GM19397 (cell line): ENCODE data around the gene ATXN1.

ENCODE experiments used
- ATAC-seq: cut with Tn5 transposase; IDR thresholded peaks from one replicate; pipeline ENCODE4 v1.9.1; 2021; ENCODE audit warnings: mild to moderate bottlenecking, moderate library complexity; ENCODE audit not compliant: unreplicated experiment

The ATXN1 gene

DNA sequence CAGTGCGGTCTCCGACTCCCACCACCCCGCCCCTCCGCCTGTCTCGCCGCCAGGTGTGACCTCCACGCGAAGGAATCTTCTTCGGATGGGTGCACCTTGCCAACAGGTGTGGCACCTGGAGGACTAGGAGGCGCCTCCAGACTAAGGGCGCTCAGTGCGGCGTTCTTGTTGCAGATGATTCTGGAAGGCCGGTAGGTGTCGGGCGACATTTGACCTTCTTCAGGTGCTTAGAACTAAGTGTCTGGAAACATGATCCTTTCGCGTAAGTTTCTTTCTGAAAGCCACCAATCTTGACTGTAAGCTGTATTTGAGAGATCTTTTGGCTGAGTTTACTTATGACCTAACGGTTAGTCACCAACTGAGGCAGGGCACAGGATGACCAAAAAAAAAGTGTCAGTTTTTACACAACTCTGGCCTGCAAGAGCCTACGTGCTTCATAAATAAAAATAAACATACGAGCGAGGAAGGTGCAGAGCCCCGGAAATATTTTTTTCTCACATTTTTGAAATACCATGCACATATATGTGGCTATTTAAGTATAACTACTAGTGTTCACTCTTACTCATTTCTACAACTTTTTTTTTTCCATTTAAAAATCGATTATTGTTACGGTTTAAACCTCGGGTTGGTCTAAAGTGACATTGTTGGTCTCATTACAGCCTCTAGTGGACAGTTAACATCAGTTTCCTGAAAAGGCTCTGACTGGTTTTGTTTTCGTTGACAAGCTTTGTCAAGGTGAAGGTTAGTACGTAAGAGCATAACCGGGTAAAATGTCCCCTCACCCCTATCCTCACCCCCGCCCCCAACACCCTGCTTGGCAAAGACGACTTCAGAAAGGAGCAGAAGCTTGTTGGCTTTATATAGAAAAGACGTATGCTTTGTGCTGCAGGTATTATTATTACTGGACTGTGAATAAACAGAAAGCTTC lies 1.6 kb upstream of the ATXN1 start:
- ATAC-seq = peak; percentile 2

DNA sequence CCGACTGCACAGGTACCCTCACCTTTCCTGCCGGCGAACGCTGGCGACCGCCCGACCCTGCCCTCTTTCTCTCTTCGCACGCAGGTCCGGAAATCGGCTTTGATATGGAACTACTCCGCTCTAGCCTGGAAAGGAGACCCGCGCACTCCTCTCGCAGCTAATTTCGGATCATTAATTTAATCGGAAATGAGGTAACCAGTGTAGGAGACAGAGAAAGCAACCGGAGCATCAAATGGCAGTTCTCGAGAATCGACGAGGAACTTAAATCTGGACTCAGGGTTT lies 949 bp upstream of the ATXN1 start:
- peak; percentile 0 for ATAC-seq

DNA sequence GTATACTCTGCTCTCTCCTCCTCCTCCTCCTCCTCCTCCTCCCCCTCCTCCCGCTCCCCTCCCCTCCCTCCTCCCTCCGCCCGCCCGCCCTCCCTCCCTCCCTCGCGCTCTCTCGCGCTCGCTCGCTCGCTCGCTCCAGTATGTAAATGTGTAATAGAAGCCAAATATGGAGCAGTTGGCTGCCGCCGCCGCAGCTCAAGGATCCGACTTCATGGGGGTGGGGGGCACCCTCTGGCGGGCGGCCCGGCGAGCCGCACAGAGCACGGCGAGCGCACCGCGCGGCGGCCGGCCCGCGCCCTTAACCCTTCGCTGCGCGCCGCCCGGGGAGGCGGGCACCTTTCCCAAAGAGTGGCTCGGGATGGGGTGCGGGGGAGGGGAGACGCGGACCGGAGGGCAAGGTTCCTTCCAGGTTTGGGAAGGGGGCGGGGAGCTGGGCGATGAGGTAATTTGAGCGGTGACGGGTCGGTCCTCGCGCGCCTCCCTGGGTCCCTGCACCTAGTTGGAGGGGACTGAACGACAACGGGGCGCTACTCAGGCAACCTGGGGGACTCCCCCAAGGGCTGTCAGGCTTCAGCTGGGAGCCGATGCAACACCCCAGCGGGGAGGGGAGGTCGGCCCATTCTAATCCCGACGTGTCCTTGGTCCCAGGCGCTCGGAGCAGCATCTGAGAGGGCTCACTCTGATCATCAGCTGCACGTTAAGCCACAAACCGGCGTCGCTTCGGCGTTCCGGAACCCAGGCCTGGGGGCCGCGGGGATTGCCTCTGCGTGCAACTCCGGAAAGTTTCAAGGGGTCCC lies 409 bp upstream of the ATXN1 start:
- ATAC-seq = peak; percentile 39

DNA sequence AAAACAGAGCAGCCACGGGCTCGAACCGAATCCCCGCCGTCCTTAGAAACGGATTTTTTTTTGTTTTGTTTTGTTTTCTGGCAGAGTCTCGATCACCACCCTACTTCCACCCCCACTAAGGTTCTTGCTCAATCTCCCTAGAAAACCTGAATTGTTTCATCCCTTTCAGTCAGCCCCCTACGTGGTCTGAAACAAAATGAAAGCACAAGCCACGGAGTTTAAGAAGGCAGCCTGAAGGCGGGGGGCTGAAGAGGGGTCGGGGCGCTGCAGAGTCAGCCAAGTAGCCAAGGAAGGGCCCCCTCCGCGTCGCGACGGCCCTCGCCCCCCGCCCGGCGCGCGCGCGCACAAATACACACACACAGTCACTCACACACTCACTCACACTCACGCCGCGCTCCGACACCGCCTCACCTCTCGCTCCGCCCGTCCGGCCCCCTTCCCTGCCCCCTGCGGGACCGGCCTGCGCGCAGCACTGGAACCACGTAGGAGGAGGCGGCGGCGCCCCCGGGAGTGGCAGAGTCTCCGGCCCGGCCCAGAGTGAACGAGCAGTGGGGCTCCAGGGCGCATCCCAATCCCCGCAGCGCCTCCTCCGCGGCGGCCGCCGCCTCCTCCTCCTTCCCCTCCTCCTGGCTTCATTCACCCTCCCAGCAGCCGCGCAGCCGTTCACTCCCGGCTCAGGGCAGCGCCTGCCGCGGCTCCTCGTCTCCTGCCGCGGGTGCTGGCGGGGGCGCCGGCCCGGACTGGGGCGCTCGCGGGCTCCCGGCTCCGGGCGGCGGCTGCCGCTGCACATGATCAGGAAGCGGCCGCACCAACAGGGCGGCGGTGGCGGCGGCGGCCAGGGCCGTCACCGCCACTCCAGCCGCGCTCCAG lies 1.4 kb downstream of the ATXN1 start:
- ATAC-seq = peak; percentile 41

DNA sequence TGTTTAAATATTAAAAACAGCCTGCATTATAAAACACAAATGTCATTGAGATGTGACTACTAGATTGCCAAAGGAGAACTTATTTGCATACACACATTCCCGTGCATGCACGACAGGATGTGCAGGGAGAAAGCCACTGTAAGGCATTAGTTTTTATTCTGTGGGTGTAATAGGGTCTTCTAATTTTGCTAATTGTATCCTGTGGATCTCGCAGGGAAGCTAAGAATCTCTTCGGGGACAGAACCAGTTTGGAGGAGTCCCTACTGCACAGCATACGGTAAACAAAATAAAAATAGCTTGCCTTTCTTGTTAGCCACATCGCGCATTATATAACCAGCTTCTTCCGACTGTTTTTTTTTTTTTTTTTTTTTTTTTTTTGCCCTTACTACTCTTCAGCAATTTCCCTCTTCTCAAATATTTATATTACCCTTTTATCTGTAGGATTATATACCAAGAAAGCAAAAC lies 2.0 kb downstream of the ATXN1 start:
- no peak for ATAC-seq

DNA sequence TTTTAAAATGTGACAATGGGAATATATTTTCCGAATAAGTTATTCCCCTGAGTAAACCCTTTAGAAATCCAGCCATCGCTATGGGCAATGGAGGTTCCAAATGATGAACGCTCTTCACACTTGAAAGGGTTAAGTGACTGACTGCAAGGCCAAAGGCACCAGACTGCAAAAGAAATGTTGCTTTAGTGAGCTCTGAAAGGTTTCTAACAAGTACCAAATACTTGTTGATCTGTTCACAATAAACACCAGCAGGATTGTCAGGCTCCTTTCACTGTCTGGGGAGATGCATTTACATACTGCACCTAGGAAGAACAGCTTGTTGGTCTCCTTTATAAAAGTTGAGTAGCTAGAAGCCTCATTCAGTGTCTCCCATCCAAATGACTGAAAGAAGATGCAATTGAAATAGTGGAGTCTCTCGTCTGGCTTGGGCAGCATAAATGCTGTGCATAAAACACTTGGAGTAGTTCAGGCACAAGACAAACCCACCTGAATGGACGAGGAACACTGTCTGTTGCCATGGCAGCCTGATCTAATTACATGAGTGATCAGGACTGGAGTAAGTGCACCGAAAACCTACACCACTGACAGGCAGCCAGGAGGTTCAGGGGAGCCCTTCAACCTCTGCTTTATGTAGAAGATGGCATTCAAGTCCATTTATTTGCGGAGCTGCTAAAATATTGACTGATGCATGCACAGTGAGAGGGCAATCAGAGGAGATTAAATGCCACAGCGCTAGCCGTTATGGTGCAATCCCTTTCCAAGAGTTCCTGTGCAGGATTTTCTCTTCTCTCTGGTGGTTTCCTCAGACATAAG lies 2.9 kb downstream of the ATXN1 start:
- no peak for ATAC-seq

DNA sequence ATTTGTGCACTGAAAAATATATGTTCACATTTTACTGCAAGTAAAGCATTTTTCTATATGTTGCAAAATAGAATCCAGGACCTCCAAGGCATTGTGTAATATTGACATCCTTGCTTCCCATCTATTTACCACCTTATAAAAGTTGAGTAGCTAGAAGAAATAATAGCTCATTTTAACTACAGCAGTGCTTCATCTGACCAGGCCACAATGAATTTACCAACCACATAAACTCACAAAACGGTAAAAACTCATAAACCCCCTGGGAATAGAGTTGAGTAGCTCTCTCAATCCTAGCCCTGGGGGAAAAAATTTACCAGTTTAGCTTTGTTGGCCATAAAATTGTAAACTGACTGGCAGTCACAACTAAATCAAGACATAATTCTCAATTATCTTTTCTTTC lies 3.9 kb downstream of the ATXN1 start:
- no peak for ATAC-seq

DNA sequence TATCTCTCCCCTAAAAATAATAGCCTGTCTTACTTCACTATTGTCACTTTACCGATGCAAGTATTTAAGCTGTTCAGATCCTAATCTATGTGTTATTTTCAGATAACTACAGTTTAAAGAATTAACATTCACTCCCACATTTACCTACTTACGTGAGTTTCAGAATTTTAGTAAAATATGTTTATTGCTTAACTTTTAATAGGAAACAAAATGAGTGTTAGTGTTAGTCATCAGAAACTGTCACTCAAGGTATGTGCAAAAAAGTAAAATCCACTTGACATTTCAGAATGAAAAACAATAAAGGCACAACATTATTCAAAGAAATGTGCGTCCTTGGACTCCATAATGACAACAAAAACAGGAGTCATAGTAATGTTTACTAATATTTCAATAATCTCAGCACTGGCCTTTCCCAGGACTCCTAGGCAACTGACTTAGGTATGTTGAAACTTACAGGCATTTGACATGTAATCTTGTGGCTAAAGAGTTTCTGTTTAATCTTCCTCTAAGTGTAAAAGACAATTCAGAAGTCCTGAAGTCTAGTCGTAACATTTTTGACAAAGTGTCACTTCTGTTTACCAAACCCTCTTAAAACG lies 4.5 kb downstream of the ATXN1 start:
- no peak for ATAC-seq

DNA sequence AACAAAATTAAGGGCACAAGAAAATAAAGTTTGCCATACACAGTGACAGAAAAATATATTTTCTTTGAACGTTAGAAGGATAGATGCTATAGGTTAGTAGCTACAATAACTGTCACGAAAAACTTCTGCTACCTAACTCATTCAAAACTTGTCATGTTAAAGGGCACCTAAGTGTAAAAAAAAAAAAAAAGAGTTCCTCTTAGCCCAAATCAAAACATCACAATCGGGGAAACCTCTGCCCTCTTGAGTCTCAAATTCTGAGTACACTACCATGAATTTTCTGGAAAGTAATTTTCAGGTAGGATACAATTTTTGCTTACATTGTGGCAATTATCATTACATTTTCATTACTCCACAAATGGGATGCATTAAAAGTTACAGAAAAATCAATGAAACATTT lies 5.7 kb downstream of the ATXN1 start:
- ATAC-seq = no peak

DNA sequence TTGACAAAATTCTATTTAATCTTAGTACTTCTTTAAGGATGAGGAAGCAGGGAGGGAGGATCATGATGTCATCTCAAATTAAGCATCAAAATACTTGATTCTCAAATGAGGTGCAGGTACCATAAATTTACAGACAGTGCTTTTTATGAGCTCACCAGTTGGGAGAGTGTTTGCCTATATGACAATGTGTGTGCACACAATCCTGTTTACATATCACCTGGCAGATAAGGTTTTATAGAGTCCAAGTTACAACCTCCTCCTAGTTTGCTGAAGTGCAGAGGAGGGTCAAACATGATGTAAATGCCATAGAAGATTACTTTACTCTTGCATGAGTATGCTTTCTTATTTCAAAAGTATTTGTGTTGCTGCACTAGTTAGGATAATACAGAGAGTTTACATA lies 6.4 kb downstream of the ATXN1 start:
- no peak for ATAC-seq

DNA sequence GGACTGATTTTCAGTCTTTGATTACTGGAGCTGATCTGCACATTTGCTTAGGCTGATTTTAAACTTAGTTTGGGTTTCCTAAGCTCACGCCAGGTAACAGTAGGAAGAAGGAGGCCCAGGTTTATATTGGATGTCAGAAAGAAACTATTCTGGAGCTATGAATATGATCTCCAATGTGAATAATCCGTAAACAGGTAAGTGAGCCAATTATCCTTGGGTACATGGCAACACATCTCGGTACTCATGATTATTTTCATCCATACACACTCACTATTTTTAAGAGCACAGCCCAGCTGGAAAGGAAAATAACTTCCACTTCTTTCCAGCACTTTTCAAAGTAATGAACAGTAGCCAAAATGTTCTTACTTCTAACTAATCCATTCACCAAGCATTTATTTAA lies 7.0 kb downstream of the ATXN1 start:
- no peak for ATAC-seq

DNA sequence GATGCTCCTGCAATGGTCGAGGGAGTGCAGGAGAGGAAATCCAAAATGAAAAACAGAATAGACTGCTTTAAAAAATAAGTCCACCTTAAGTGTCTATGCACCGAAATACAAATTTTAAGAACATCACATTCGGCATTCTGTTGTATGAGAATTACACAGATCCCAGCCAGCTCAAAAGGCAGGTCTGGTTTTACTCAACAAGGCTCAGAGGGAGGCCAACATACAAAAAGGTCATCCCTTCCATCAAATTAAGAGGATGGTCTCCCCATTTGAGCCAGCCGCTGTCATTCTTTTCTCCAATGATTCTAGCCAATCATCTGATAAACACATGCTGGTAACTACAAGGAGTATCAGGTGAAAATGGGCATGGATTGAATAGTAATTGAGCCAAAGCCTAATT lies 7.9 kb downstream of the ATXN1 start:
- ATAC-seq = no peak

DNA sequence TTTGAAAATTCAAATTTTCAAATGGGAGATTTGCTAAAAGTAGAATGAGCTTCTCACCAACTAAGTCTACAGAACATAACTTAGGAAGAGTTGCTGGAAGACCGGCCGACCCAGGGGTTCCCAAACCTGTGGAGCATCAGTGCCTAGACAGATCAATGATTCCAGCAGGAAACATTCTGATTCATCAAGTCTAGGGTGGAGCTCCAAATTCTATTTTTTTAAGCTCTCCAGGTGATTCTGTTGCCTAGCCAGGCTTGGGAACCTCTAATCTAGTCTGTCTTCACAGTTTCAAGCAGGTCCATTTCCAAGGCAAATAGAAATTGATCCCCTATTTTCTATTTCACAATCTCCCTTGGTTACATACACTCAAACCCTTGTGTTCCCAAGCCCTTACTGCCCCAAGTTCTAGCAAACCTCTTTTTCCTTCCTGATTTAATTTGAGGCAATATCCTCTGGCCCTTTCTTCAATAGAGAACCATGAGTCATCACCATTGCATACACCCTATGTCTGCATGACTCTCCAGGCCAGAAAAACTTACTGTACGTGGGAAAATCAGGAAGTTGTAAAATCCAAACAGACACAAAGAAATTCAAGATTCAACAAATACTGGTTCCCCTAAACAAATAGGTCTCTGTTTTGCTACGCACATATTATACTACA lies 8.9 kb downstream of the ATXN1 start:
- no peak for ATAC-seq

DNA sequence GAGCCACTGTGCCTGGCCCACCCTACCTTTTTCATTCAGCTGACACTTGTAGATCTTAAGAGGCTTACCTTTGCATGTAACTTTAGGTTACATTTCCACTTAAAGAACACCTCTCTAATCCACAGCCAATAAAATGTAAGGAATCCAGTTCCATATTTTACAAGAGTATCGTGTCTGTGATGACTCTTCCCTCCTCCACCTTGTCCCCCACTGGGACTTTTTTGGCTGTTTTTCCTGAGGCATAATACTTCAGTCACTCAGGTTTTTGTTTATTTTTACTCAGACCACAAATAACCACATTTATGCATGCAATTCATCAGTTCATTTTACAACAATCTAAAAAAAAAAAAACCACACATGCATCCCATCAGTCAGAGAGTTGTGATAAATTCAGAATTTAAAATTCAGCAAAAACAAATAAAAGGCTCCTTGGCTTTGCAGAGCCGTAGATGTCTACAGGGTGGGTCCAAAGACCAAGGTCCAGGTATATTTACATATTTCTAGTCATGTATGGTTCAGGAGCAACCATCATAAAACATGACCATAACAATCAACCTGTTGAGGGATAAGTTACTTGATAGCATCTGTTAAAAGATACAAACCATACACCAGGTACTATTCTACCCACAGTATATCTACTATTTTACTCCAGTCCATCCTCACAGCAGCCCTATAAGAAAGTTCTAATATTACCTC lies 9.9 kb downstream of the ATXN1 start:
- ATAC-seq = no peak

DNA sequence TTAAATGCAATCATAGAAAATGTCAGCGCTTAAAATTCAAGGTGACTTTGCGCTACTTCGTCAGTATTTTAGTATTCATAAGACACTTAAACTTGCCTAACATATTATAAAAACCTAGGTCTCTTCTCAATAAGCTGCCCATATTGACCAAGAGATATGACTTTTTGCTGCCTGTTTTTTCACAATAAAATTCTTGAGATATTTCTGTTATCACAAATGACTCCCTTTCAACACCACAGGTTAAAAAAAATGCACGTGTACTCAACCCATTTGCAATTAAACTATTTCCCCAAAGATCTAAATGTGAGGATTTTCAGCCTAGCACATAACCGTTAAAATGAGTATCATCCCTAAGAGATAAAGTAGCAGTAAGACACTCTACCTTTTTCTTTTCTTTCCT lies 10.7 kb downstream of the ATXN1 start:
- ATAC-seq = no peak

DNA sequence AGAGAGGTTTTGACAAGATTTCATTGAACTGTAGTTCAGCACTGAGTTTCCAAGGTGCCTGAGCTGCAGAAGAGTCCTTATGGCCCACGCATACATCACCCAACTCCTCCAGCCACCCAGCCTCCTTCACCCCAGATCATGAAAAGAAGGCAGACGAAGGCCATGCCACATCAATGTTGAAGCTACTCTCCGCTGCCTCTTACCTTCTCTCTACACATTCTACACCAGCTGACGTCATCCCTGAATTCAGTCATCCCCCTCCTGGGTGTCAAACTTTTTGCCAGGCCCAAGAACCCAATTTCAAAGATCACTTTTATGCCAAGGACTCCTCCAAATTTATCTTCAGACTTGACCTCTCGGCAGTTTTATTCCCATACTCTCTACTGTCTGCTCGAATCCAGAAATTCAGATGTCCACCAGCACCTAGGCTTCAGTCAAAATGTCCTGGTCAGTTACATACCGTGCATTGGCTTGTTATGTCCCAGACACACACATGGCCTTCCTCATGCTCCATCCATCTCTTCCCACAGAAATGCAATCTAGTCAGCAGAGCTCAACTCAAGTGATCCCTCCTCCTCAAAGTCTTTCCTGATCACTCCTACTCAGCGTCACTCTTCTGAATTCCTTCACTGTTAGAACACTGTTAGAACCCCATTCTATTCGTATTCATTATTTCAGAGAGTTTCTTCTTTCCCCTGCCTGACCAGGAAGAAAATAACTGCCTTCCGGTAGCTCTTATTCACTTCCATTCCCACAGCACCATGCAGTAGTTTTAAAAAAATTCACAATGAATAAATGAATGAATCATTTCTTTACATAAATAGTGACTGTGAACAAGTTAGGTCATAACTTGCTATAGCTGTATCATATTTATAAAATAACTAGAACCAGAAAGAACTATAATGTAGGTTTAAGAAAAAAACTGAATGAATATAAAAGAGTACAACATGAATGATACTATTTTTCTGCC lies 11.5 kb downstream of the ATXN1 start:
- no peak for ATAC-seq

DNA sequence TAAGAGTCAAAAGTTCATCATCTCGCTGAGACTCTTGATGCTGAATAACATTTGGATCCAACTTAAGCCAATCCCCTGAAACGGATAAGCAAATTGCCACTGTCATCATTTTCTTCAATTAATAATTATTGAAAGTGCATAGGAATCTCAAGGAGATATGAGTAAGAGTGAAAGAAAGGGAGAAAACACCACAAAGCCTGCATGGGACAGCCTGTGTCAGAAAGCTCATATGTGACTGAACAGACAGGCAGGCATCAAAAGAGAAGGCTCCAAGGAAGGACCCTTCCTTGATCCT lies 13.3 kb downstream of the ATXN1 start:
- no peak for ATAC-seq
